BJ (cell line): ENCODE measurements around the gene MAP2K4. TPM values are rescaled to one million over a fixed set of nuclear protein-coding genes. Genes with fewer than 3 reads are reported as not detected.
"Not testable (repeated sequence)": the region's sequence is repeated elsewhere in the genome, so short reads cannot be mapped to it uniquely, and the experiment has no call there.

ENCODE experiments used
- CTCF ChIA-PET: fragments of 350-600 bp; formaldehyde crosslinking; extraction: SDS; loops from one replicate; lab custom pipeline; 2021; ENCODE audit warnings: antibody characterized with exemption, inconsistent platforms; lab: Yijun Ruan, JAX
- POLR2A ChIA-PET: fragments of 300-600 bp; sonication (Branson Sonifier 250); formaldehyde crosslinking; extraction: SDS; loops from one replicate; lab custom pipeline; 2021; ENCODE audit warnings: antibody characterized with exemption; lab: Charles Lee
- DNase-seq: peaks from one replicate; pipeline ENCODE4 v3.0.0-alpha.2; 2011; ENCODE audit warnings: low read depth
- H3K27me3 ChIP-seq: 2 replicates; pipeline ENCODE4 v1.6.0; 2011; ENCODE audit warnings: low read length; ENCODE audit not compliant: control insufficient read depth, insufficient read depth
- H3K36me3 ChIP-seq: 2 replicates; pipeline ENCODE4 v1.5.1; 2011; ENCODE audit warnings: low read length; ENCODE audit not compliant: control insufficient read depth, insufficient read depth
- H3K4me3 ChIP-seq: 2 replicates; pipeline ENCODE4 v1.5.1; 2011; ENCODE audit warnings: low read depth, mild to moderate bottlenecking, control low read depth, low read length
- CTCF ChIP-seq: IDR thresholded peaks from 2 replicates; pipeline ENCODE4 v1.5.1; 2011; ENCODE audit warnings: low read depth, mild to moderate bottlenecking, control low read depth, inconsistent platforms, low read length, moderate library complexity; ENCODE audit not compliant: insufficient read depth
- polyA minus RNA-seq: library from RNA; depleted of rRNA, polyadenylated mRNA; stranded (reverse); fragments of >200 nt; gene quantifications from 2 replicates; pipeline ENCODE4 v1.2.3, GENCODE V29; 2011; rRNA and poly(A)+ RNA removed
- polyA plus RNA-seq: library from polyadenylated mRNA; depleted of rRNA; stranded (reverse); fragments of >200 nt; gene quantifications from 2 replicates; pipeline ENCODE4 v1.2.3, GENCODE V29; 2011; rRNA removed

The MAP2K4 gene
- 12.8 and 22.5 TPM in 2 replicates for polyA plus RNA-seq
- polyA minus RNA-seq = 10.6 and 13.4 TPM in 2 replicates

GRCh38 chr17:12020642-12021622 lies at the start of gene MAP2K4:
MAP2K4 (plus strand) TSS chr17:12020877; CDS start chr17:12020887, 10 bp downstream.
- POLR2A ChIA-PET = interaction anchor here (0.5 to 0.7 kb wide), 3 partner anchors 24 to 37 kb away, joined by 3 to 13 read pairs (median 9); partner anchors contain the start of gene ZNF18
- CTCF ChIA-PET = interaction anchor here (0.8 to 1.2 kb wide), 2 partner anchors 12 to 18 kb away, joined by 3 read pairs; no protein-coding TSS in a partner anchor
- H3K36me3 ChIP-seq = no peaks in the 10 kb centered on the region

GRCh38 chr17:11972741-11973140 lies 47.9 kb upstream of the MAP2K4 start:
- H3K36me3 ChIP-seq, DNase-seq, POLR2A ChIA-PET, H3K4me3 ChIP-seq, H3K27me3 ChIP-seq, CTCF ChIA-PET: not testable (repeated sequence)

More at GRCh38 chr17:12020642-12021622, at the start of gene MAP2K4:
- peak within 1 kb of the TSS; percentile 74 for H3K4me3 ChIP-seq
- no peaks in the 10 kb centered on the region; the same call in 1 of the 2 replicates for H3K27me3 ChIP-seq
- peak; percentile 41 for DNase-seq
- TF ChIP-seq CTCF = no peak

- H3K36me3 ChIP-seq = peaks cover 9% of the 10 kb centered on the region
- H3K27me3 ChIP-seq = no peaks in the 10 kb centered on the region
- TF ChIP-seq CTCF = no peak
- no peak for DNase-seq
- POLR2A ChIA-PET = no interaction called here
- CTCF ChIA-PET = interaction anchor here (0.7 to 1.4 kb wide), 6 partner anchors 10 to 1135 kb away, joined by 3 to 5 read pairs (median 3); partner anchors contain the start of gene ZNF18
- H3K4me3 ChIP-seq = no peak overlapping the region
Observed at GRCh38 chr17:11979795-11980194, 40.9 kb upstream of the MAP2K4 start.

GRCh38 chr17:11980813-11981212 lies 39.9 kb upstream of the MAP2K4 start:
- Histone ChIP-seq H3K36me3 (peaks cover 9% of the 10 kb centered on the region), H3K27me3 (no peaks in the 10 kb centered on the region), H3K4me3 (no peak overlapping the region)
- TF ChIP-seq CTCF = no peak
- no peak for DNase-seq
- ChIA-PET POLR2A (no interaction called here), CTCF (interaction anchor here (1.4 kb wide), 1 partner anchor 16 kb away, joined by 5 read pairs; the partner anchor contains the start of gene ZNF18)

- TF ChIP-seq CTCF = no peak
- no peak for DNase-seq
- ChIA-PET POLR2A (no interaction called here), CTCF (no interaction called here)
- Histone ChIP-seq H3K36me3 (peaks cover 9% of the 10 kb centered on the region), H3K4me3 (no peak overlapping the region), H3K27me3 (no peaks in the 10 kb centered on the region)
Observed at GRCh38 chr17:11981862-11982261, 38.8 kb upstream of the MAP2K4 start.
